GM18505 (cell line): ENCODE results near the gene NTM.

Experiments
- ATAC-seq: cut with Tn5 transposase; IDR thresholded peaks from one replicate; pipeline ENCODE4 v1.9.1; 2021; ENCODE audit not compliant: unreplicated experiment
- POLR2A ChIP-seq: IDR thresholded peaks from 4 replicates; pipeline ENCODE4 v1.6.1; 2011; ENCODE audit warnings: borderline replicate concordance; ENCODE audit not compliant: insufficient read depth, insufficient read length; ENCODE audit errors: extremely low read depth

The NTM gene

DNA sequence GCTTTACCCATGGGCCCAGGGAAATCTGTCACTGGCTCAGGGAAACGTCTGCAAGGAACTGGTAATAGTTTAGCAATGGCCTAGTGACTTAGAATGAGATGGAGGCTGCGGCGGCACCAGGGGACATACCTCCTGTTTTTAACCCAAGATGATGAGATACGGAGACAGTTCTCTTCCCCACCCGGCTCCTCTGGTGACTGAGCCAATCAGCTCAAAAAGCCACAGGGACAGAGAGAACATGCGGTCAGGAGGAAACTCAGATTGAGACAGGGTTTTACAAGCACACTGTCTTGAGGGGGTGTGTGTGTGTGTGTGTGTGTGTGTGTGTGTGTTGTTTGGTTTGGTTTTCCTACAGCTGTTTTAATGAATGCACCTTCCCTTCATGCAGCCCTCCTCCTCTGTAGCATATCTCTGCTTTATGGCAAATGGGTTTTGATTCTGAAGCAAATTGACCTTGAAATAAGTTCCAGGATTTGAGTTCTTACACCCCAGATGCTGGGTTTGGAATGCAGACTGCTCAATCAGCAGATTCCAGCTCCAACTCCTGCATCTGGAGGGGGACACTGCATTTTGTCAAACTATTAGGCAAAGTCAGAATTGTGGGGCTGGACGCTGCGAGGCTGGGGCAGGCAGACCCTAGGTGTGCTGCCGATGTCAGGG lies 246.2 kb downstream of the NTM start:
- ATAC-seq = no peak
- no peak for TF ChIP-seq POLR2A

DNA sequence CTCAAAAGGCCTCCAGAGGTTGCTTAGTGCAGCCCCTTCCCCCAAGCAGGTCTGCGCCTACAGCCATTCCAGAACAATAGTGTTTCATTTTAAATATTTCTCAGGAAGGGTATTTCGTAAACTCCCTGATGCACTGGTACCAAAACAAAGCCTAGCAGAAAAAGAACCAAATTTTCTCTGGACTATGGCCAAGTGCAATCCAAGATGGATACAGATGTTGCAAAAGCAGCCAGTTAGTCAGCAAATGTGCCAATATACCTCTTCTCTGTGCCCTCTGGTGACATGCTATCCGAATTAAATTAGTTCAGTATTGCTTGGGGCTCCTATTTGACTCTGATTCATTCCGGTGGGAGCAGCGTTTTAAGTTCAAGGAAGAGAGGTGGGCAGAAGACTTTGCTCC lies 247.8 kb downstream of the NTM start:
- TF ChIP-seq POLR2A = no peak
- ATAC-seq = no peak

DNA sequence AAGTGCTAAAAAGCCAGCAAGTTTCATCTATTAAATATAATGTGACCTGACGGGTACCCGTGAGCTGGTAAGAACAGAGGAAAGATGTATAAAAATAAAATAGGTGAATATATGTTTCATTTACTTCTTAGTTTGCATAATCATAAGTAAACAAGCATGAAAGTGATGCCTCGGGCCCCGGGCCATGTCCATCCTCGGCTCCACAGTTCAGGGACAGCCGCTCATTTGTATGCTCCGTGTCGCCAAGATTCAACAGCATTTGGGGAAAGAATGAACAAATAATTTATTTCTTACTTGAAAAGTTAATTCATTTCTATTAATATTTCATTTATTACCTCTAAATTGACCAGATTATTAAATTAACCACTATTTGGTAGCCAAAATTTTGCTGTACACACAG lies 251.8 kb downstream of the NTM start:
- no peak for TF ChIP-seq POLR2A
- ATAC-seq = no peak

DNA sequence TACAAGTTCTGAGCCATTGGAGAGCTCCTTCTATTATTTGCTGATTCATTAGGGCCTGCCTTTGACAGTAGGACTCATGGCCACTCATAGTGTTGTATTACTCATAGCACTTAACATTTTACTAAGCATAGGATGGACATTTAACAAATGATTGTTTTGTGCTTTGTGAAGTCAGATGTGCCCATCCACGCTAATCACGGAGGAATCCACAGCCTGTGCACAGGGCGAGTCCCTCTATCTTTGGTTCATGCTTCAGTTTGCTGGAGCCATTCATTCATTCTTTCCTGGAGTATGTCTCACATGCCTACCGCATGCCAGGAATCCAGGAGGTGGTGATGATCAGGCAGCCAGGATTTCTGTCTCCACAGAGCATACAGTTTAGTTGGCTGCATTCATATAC lies 254.1 kb downstream of the NTM start:
- TF ChIP-seq POLR2A = no peak
- ATAC-seq = no peak

DNA sequence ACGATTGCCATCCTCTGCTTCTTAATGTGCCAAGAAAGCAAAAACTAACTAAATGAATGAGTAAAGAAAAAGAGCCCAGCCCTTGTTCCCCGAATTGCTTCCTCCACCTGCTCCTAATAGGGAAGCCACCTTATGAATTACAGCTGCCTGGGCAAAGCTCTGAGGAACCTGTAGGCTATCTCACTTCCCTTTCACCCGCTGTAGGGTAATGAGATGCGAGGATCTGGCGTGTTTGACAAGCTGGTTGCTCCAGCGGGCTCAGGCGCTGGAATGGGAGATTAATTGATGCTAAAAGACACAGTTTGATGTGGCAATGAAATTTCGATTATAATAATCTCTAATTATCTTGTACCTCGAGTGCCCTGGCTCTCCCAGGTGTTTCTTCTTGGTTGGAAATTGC lies 256.4 kb downstream of the NTM start:
- no peak for ATAC-seq
- no peak for TF ChIP-seq POLR2A

DNA sequence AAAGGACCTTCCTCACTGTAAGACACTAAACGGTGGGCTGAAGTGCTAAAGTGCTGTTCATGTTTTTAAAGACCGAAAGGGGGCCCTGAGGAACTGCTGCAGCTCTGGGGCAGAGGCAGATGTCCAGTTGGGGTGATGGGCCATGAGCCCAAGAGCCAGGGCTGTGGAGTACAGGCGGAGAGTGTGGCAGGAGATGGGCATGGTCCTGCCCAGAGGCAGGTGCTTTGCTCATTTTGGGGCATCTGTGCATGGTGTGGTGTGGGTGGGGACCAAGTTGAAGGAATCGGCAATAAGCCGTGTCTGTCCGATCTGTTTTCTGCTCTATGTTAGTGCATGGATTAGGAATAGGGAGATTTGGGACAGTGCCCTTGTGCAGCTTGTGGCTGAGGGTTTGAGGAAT lies 258.3 kb downstream of the NTM start:
- no peak for TF ChIP-seq POLR2A
- no peak for ATAC-seq

DNA sequence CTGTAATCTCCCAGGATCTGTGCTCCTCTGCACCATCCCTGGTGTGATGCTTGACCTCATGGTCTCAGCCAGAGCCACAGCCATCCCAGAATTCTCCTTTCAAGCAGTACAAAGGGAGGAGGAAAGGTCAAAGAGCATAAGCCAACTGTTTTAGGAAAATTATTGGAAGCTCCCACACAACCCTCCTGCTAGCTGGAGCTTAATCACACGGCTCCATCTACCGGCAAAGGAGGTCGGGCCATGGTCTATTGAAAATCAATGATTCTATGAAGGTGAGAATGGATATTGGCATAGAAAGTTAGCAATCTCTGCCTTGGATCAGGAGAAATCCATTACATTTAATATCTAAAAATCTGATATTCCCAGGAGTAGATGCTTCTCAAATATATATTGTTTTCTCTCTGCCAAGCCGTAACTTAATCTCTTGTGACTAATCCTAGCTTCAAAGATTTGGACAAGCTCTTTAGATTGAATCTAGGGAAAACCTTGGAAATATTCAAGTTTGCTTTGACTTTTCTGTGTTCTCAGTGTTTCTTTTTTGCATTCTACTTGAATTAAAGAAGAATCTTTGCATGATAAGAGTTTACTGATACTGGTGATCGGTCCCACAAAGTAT lies 259.6 kb downstream of the NTM start:
- TF ChIP-seq POLR2A = no peak
- no peak for ATAC-seq

DNA sequence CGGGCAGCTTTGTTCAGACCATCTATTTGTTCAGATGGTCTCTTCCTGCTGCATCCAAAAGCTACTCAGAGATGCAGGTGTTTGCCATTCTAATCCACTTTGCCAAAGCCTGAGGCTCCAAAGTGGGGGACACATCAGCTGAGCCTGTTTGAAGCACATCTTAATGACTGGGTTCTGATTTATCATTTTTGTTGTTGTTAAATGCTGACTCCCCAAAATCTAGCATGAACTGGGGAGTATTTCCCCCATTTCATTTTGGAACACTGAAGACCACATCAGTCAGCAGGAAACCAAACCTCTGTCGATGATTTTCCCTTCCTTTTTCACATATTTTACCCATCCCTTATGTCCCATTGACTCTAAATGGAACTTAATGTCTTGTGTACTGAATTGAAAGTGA lies 262.6 kb downstream of the NTM start:
- no peak for ATAC-seq
- no peak for TF ChIP-seq POLR2A

DNA sequence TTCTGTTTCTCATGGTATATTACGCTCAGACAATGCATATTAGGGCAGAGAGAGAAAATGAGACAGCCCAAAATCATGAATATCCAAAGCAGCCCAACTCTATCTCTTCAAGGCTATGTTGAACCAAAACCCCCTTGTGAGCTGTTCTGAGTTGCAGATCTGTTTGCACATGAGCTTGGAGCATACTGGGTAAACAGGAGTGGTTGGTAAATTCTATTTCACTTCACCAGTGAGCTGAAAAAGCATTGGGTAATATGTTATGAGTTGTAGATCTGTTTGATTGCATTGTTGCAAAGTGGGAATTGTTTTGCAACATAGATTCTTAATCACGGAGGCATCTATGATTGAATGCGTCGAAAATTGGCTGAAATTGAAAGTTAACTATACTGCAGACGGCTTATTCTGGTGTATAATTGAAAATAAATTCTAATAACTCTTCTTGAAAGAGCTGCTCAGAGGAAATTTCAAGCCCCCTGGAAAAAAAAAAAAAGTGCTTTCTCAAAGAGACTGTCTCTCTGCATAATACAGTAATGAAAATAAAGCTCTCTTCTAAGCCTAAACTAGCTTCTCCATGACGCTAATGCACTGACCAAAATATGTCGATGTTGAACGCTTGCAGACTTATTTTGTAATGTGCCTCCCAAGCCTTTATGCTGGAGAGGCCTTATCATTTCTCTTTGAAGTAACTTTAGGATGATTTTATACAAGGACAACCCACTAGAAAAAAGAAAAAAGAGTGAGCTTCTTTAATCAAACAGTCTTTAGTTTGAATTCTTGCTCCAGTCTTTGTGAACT lies 263.7 kb downstream of the NTM start:
- no peak for TF ChIP-seq POLR2A
- ATAC-seq = no peak

DNA sequence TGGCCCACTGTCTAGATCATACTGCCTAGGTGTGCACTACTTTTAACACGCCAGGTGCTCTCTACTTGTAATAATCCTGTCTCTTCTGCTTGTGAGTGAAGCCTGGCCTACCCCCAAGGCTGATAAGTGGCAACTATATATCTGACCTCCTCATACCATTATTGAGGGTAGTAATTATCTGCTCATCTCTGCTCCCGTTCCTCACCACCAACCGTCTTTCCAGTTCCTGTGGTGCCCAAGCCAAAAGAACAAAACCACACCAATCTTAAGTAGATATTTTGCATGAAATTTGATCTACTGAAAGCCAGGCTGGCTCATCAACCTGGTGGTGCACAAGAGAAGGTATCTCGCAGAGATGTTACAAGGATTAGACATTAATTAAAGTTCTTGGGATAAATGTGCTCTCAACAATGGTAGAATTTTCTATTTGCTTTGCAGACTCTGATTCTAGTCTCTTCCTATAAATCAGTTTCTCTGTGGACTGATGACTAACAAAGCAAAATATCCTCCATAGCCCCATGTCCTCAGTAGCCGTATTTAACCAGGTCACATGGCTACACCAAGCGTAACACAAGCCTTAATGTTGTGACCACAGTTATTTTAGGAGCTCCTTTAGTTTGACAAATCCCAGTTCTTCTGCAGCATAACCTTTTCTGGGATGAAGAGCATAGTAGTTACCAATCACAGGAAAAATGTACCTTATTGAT lies 267.2 kb downstream of the NTM start:
- ATAC-seq = no peak

DNA sequence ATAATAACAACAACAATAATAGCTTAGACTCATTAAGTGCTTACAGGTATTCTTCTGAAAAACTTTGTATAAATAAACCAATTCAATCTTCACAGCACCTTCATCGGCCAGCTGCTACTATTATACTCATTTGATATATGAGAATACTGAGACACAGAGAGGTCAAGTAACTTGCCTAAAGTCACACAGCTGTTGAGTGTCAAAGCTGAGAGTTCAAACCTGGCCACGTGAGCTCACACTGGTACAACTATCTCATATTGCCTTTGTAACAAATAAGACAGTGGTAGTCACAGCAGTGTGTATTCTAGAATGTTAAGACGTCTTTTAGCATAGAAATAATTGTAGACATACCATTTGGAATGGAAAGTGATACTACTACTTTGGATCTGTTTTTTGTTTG lies 268.5 kb downstream of the NTM start:
- TF ChIP-seq POLR2A = no peak
- no peak for ATAC-seq

More for the DNA sequence above, 267.2 kb downstream of the NTM start:
- no peak for TF ChIP-seq POLR2A

DNA sequence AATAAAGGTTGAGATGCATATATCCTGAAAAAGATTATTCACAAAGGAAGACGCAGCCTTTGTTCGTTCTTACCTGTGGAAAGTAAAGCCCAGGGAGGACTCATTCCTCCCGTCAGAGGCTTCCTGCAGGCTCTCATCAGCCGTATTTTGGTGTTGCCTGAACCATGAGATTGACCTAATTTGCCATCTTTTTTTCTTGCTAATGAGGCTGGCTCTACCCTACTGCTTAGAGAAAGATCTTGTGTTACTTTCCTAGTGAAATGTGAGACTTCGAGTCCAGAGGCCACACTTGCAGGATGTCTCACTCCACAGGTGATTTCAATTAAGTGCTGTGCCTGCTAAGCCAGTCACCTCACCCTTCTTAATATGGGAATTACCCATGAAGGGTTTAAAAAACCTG lies 269.9 kb downstream of the NTM start:
- no peak for TF ChIP-seq POLR2A
- ATAC-seq = no peak

DNA sequence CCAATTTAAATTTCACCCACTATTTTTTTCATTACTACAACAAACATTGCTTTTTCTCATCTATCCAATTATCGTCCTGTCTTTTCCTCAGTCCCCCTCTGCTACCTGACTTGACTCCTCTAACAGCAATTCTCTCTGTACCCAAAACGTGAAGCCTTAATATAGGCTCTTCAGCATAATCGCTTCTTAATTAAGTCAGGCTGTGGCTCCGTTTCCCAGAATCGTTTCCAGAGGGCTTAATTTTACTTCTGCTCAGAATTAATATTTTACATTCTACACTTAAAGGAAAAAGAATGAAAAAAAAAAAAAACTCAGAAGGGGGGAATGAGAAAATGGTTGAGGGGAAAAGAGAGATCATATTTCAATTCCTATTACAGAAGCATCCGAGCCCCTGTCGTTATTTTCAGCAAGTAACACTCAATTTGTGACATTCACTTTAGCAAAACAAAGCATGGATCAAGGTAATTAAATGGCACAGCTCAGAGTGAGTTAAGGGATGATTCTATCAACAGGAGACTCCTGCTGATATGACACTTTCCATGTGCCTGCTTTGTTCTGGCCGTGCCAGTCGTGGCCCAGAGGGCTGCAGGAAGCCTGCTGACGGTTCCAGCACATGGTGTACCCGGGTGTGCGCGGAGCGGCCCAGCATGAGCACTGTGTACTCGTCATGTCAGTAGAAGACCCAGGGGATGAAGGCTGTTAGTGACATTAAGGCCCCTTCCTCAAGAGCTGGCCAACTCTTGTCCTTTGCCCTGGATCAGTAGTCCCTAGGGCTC lies 272.5 kb downstream of the NTM start:
- no peak for ATAC-seq
- no peak for TF ChIP-seq POLR2A
